ENCODE results near the gene MLLT10.

MLLT10 gene

GRCh38 chr10:21533467-21534279 is at the start of gene MLLT10:
TSS of gene MLLT10 (plus strand) at chr10:21534232. CDS start at chr10:21534645, 413 bp downstream.
- DNase-seq (ENCODE audit: low spot score), result peak; percentile 93

GRCh38 chr10:21487416-21488180 is 46.4 kb upstream of the MLLT10 start:
- DNase-seq (ENCODE audit: low spot score), result no peak

GRCh38 chr10:21488246-21488956 is 45.6 kb upstream of the MLLT10 start:
- no peak for DNase-seq (ENCODE audit: low spot score)

GRCh38 chr10:21488957-21489446 is 45.0 kb upstream of the MLLT10 start:
- no peak for DNase-seq (ENCODE audit: low spot score)

- DNase-seq (ENCODE audit: low spot score), result no peak
These were observed 43.9 kb upstream of the MLLT10 start for GRCh38 chr10:21490028-21490710.

GRCh38 chr10:21490711-21491105 is 43.3 kb upstream of the MLLT10 start:
- DNase-seq (ENCODE audit: low spot score), result no peak

- DNase-seq (ENCODE audit: low spot score), result no peak
These were observed 41.6 kb upstream of the MLLT10 start for GRCh38 chr10:21492421-21492820.

- no peak for DNase-seq (ENCODE audit: low spot score)
These were observed 40.2 kb upstream of the MLLT10 start for GRCh38 chr10:21493784-21494183.

GRCh38 chr10:21494191-21495001 is 39.6 kb upstream of the MLLT10 start:
- no peak for DNase-seq (ENCODE audit: low spot score)

- no peak for DNase-seq (ENCODE audit: low spot score)
These were observed 38.9 kb upstream of the MLLT10 start for GRCh38 chr10:21495002-21495751.

- peak; percentile 93 for DNase-seq (ENCODE audit: low spot score)
These were observed 38.2 kb upstream of the MLLT10 start for GRCh38 chr10:21495752-21496342.

GRCh38 chr10:21496343-21497176 is 37.5 kb upstream of the MLLT10 start:
- peak; percentile 57 for DNase-seq (ENCODE audit: low spot score)

GRCh38 chr10:21497177-21497807 is 36.7 kb upstream of the MLLT10 start:
- peak; percentile 81 for DNase-seq (ENCODE audit: low spot score)

GRCh38 chr10:21498377-21498776 is 35.7 kb upstream of the MLLT10 start:
- DNase-seq (ENCODE audit: low spot score), result no peak

GRCh38 chr10:21498986-21499385 is 35.0 kb upstream of the MLLT10 start:
- DNase-seq (ENCODE audit: low spot score), result no peak

- DNase-seq (ENCODE audit: low spot score), result no peak
These were observed 34.1 kb upstream of the MLLT10 start for GRCh38 chr10:21499701-21500577.

- DNase-seq (ENCODE audit: low spot score), result no peak
These were observed 33.5 kb upstream of the MLLT10 start for GRCh38 chr10:21500578-21500910.

- no peak for DNase-seq (ENCODE audit: low spot score)
These were observed 32.9 kb upstream of the MLLT10 start for GRCh38 chr10:21501091-21501490.
